ENCODE data around the gene MB. TPM values are rescaled to one million over a fixed set of nuclear protein-coding genes. Genes with fewer than 3 reads are reported as not detected.

MB gene
- total RNA-seq, 1 experiment from 2014 or later: 0.77 TPM

DNA sequence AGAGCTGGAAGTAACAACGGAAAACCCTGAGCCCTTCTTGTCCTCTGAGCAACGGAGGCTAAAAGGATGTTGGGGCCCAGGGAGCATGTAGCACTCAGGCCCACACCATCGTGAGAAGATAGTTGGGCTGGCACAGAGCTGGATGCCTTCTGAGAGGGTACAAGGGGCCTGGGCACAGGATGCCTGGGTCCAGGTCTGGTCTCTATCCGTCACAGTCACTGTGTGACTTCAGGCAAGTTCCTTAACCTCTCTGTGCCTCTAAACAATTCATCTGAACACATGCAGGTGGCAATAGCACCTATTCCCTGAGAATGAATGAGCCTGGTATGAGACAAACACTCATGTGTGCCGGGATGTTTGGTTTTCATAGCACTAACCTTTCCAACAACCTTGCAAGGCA lies 29.2 kb downstream of the MB start:
- DNase-seq: no peak
- Histone ChIP-seq H3K36me3 (ENCODE audit: control insufficient read depth, insufficient read depth, low read length) (no peaks in the 10 kb centered on the region), H3K4me3 (ENCODE audit: low read depth, low read length) (no peak overlapping the region), H3K9me3 (no peaks in the 10 kb centered on the region), H3K27me3 (replicated peaks; ENCODE audit: control insufficient read depth, insufficient read depth, low read length) (no peaks in the 10 kb centered on the region), H3K4me1 (peaks cover 19% of the 10 kb centered on the region)
- BruUV-seq (replicated peaks): no TSS peak
- H3K36me3 Mint-ChIP-seq (ENCODE audit: insufficient read depth, unreplicated experiment): peaks cover 6% of the 10 kb centered on the region
- no peak overlapping the region for H3K4me3 Mint-ChIP-seq (ENCODE audit: unreplicated experiment)
- ChIA-PET POLR2A (no interaction called here), CTCF (interaction anchor here (0.5 to 1.8 kb wide), 2 partner anchors 157 to 207 kb away, joined by 3 to 5 read pairs; partner anchors contain the start of gene HMOX1)
- peaks cover 27% of the 10 kb centered on the region for H3K4me1 Mint-ChIP-seq (ENCODE audit: low read depth, unreplicated experiment)
- no peak overlapping the region for H3K27ac Mint-ChIP-seq (ENCODE audit: unreplicated experiment)
- no peaks in the 10 kb centered on the region for H3K9me3 Mint-ChIP-seq (ENCODE audit: unreplicated experiment)
- no peak for TF ChIP-seq CTCF (IDR thresholded peaks at IDR 0.05; ENCODE audit: insufficient read depth in 1 of 2, low read depth in 1 of 2, low read length in 1 of 2, severe bottlenecking in 1 of 2, unreplicated experiment in 1 of 2)
- no peaks in the 10 kb centered on the region for H3K27me3 Mint-ChIP-seq (ENCODE audit: insufficient read depth, unreplicated experiment)
- intact Hi-C loops (cut with micrococcal nuclease; ENCODE audit: unreplicated experiment): no loop called here

- H3K36me3 ChIP-seq (ENCODE audit: control insufficient read depth, insufficient read depth, low read length): no peaks in the 10 kb centered on the region
- H3K9me3 ChIP-seq: no peaks in the 10 kb centered on the region
- ChIA-PET CTCF (interaction anchor here (1.8 kb wide), 1 partner anchor 157 kb away, joined by 5 read pairs; no protein-coding TSS in a partner anchor), POLR2A (no interaction called here)
- H3K4me1 ChIP-seq: peaks cover 19% of the 10 kb centered on the region
- DNase-seq: no peak
- BruUV-seq (replicated peaks): no TSS peak
- no peaks in the 10 kb centered on the region for H3K27me3 ChIP-seq (replicated peaks; ENCODE audit: control insufficient read depth, insufficient read depth, low read length)
- Mint-ChIP-seq H3K27me3 (ENCODE audit: insufficient read depth, unreplicated experiment) (no peaks in the 10 kb centered on the region), H3K4me3 (ENCODE audit: unreplicated experiment) (no peak overlapping the region), H3K36me3 (ENCODE audit: insufficient read depth, unreplicated experiment) (peaks cover 6% of the 10 kb centered on the region), H3K9me3 (ENCODE audit: unreplicated experiment) (no peaks in the 10 kb centered on the region), H3K4me1 (ENCODE audit: low read depth, unreplicated experiment) (peaks cover 22% of the 10 kb centered on the region), H3K27ac (ENCODE audit: unreplicated experiment) (no peak overlapping the region)
- H3K4me3 ChIP-seq (ENCODE audit: low read depth, low read length): no peak overlapping the region
- intact Hi-C loops (cut with micrococcal nuclease; ENCODE audit: unreplicated experiment): no loop called here
- TF ChIP-seq CTCF (IDR thresholded peaks at IDR 0.05; ENCODE audit: insufficient read depth in 1 of 2, low read depth in 1 of 2, low read length in 1 of 2, severe bottlenecking in 1 of 2, unreplicated experiment in 1 of 2): no peak
Measured at GRCh38 chr22:35587447-35587870, 29.7 kb downstream of the MB start.

DNA sequence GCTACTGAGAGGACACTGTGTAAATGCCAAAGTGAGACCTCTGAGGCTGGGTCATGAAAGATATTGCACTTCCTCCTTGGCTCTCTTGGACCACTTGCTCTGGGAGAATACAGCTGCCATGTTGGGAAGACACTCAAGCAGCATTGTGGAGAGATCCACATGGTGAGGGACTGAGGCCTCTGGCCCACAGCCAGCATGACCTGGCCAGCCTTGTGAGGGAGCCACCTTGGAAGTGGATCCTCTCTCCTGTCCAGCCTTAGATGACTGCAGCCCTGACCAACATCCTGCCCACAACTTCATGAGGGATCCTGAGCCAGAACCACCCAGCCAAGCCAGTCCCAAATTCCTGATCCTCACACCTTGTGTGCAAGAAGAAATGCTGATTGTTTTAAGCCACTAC lies 30.4 kb downstream of the MB start:
- no peaks in the 10 kb centered on the region for H3K9me3 Mint-ChIP-seq (ENCODE audit: unreplicated experiment)
- no peak overlapping the region for H3K27ac Mint-ChIP-seq (ENCODE audit: unreplicated experiment)
- CTCF ChIA-PET: no interaction called here
- no peak overlapping the region for H3K4me3 Mint-ChIP-seq (ENCODE audit: unreplicated experiment)
- no peaks in the 10 kb centered on the region for H3K27me3 Mint-ChIP-seq (ENCODE audit: insufficient read depth, unreplicated experiment)
- DNase-seq: no peak
- TF ChIP-seq CTCF (IDR thresholded peaks at IDR 0.05; ENCODE audit: insufficient read depth in 1 of 2, low read depth in 1 of 2, low read length in 1 of 2, severe bottlenecking in 1 of 2, unreplicated experiment in 1 of 2): no peak
- no peaks in the 10 kb centered on the region for H3K27me3 ChIP-seq (replicated peaks; ENCODE audit: control insufficient read depth, insufficient read depth, low read length)
- peaks cover 6% of the 10 kb centered on the region for H3K36me3 Mint-ChIP-seq (ENCODE audit: insufficient read depth, unreplicated experiment)
- no peak overlapping the region for H3K4me3 ChIP-seq (ENCODE audit: low read depth, low read length)
- BruUV-seq (replicated peaks): no TSS peak
- no peaks in the 10 kb centered on the region for H3K9me3 ChIP-seq
- peaks cover 20% of the 10 kb centered on the region for H3K4me1 Mint-ChIP-seq (ENCODE audit: low read depth, unreplicated experiment)
- H3K36me3 ChIP-seq (ENCODE audit: control insufficient read depth, insufficient read depth, low read length): no peaks in the 10 kb centered on the region
- H3K4me1 ChIP-seq: peaks cover 19% of the 10 kb centered on the region
- POLR2A ChIA-PET: no interaction called here
- intact Hi-C loops (cut with micrococcal nuclease; ENCODE audit: unreplicated experiment): no loop called here

Data from Caco-2 (cell line).